ENCODE measurements around the gene PPP1R3D. TPM values are rescaled to one million over a fixed set of nuclear protein-coding genes. Genes with fewer than 3 reads are reported as not detected.

Gene PPP1R3D
- total and polyA plus RNA-seq, 2 of the 13 experiments (the other 11 are each of a cell fraction or from before 2014, with no cell fraction given) = 1.2 to 3.7 TPM

DNA sequence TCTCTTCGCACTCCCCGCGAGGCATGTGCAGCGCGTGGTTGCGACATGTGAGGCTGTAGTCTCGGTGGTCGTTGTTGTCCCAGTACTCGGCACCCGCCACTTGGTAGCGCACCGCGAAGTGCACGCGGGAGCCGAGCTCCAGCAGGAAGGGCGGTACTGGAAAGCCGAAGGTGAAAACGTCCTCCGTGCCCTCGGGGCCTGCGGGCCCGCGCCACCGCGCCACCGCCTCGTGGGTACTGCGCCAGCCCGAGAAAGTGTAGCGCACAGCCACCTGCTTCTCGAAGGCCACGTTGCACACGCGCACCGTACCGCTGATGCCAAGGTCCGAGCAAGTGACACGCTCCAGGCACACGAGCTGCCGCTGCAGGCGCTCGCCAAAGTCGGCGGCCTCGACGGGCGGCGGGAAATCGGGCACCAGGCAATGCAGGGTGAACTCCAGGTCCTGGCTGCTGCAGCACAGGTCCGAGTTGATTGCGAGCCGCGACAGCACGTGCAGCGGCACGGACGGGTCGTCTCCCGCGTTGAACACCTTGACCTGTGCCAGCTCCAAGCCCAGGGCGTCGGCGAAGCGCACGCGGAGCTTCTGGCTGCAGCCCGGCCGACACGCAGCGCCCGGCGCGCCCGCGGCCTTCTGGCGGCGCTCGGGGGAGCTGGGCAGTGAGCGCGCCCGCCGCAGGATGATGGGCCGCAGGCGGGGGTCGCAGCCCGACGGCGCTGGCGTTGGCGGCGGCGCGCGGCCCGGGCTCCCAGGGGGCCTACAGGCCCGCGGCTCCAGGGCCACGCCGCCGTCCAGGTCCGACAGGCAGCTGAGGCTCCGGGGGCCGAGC, 840 bp downstream of the PPP1R3D start (continued):
- TF ChIP-seq, protein P1, sequence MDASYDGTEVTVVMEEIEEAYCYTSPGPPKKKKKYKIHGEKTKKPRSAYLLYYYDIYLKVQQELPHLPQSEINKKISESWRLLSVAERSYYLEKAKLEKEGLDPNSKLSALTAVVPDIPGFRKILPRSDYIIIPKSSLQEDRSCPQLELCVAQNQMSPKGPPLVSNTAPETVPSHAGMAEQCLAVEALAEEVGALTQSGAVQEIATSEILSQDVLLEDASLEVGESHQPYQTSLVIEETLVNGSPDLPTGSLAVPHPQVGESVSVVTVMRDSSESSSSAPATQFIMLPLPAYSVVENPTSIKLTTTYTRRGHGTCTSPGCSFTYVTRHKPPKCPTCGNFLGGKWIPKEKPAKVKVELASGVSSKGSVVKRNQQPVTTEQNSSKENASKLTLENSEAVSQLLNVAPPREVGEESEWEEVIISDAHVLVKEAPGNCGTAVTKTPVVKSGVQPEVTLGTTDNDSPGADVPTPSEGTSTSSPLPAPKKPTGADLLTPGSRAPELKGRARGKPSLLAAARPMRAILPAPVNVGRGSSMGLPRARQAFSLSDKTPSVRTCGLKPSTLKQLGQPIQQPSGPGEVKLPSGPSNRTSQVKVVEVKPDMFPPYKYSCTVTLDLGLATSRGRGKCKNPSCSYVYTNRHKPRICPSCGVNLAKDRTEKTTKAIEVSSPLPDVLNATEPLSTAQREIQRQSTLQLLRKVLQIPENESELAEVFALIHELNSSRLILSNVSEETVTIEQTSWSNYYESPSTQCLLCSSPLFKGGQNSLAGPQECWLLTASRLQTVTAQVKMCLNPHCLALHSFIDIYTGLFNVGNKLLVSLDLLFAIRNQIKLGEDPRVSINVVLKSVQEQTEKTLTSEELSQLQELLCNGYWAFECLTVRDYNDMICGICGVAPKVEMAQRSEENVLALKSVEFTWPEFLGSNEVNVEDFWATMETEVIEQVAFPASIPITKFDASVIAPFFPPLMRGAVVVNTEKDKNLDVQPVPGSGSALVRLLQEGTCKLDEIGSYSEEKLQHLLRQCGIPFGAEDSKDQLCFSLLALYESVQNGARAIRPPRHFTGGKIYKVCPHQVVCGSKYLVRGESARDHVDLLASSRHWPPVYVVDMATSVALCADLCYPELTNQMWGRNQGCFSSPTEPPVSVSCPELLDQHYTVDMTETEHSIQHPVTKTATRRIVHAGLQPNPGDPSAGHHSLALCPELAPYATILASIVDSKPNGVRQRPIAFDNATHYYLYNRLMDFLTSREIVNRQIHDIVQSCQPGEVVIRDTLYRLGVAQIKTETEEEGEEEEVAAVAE (CRISPR knock-in tag; IDR thresholded peaks at IDR 0.05; ENCODE audit: borderline replicate concordance) = no peak
- TF ChIP-seq, protein P2, sequence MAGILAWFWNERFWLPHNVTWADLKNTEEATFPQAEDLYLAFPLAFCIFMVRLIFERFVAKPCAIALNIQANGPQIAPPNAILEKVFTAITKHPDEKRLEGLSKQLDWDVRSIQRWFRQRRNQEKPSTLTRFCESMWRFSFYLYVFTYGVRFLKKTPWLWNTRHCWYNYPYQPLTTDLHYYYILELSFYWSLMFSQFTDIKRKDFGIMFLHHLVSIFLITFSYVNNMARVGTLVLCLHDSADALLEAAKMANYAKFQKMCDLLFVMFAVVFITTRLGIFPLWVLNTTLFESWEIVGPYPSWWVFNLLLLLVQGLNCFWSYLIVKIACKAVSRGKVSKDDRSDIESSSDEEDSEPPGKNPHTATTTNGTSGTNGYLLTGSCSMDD (CRISPR knock-in tag; IDR thresholded peaks at IDR 0.05) = 0 out of 2 replicates have a peak, but pooled peaks have one; percentile 34
- TF ChIP-seq, protein P3, sequence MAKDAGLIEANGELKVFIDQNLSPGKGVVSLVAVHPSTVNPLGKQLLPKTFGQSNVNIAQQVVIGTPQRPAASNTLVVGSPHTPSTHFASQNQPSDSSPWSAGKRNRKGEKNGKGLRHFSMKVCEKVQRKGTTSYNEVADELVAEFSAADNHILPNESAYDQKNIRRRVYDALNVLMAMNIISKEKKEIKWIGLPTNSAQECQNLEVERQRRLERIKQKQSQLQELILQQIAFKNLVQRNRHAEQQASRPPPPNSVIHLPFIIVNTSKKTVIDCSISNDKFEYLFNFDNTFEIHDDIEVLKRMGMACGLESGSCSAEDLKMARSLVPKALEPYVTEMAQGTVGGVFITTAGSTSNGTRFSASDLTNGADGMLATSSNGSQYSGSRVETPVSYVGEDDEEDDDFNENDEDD (CRISPR knock-in tag; IDR thresholded peaks at IDR 0.05; ENCODE audit: borderline replicate concordance) = no peak
- TF ChIP-seq, protein P4, sequence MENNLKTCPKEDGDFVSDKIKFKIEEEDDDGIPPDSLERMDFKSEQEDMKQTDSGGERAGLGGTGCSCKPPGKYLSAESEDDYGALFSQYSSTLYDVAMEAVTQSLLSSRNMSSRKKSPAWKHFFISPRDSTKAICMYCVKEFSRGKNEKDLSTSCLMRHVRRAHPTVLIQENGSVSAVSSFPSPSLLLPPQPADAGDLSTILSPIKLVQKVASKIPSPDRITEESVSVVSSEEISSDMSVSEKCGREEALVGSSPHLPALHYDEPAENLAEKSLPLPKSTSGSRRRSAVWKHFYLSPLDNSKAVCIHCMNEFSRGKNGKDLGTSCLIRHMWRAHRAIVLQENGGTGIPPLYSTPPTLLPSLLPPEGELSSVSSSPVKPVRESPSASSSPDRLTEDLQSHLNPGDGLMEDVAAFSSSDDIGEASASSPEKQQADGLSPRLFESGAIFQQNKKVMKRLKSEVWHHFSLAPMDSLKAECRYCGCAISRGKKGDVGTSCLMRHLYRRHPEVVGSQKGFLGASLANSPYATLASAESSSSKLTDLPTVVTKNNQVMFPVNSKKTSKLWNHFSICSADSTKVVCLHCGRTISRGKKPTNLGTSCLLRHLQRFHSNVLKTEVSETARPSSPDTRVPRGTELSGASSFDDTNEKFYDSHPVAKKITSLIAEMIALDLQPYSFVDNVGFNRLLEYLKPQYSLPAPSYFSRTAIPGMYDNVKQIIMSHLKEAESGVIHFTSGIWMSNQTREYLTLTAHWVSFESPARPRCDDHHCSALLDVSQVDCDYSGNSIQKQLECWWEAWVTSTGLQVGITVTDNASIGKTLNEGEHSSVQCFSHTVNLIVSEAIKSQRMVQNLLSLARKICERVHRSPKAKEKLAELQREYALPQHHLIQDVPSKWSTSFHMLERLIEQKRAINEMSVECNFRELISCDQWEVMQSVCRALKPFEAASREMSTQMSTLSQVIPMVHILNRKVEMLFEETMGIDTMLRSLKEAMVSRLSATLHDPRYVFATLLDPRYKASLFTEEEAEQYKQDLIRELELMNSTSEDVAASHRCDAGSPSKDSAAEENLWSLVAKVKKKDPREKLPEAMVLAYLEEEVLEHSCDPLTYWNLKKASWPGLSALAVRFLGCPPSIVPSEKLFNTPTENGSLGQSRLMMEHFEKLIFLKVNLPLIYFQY (CRISPR knock-in tag; IDR thresholded peaks at IDR 0.05; ENCODE audit: borderline replicate concordance) = no peak
- no peak for TF ChIP-seq U2AF1 (optimal IDR thresholded peaks at IDR 0.05; ENCODE audit: low read depth, low read length)
- TF ChIP-seq ZNF747 (CRISPR knock-in tag; IDR thresholded peaks at IDR 0.05; ENCODE audit: borderline replicate concordance) = no peak
- TF ChIP-seq, protein P5, sequence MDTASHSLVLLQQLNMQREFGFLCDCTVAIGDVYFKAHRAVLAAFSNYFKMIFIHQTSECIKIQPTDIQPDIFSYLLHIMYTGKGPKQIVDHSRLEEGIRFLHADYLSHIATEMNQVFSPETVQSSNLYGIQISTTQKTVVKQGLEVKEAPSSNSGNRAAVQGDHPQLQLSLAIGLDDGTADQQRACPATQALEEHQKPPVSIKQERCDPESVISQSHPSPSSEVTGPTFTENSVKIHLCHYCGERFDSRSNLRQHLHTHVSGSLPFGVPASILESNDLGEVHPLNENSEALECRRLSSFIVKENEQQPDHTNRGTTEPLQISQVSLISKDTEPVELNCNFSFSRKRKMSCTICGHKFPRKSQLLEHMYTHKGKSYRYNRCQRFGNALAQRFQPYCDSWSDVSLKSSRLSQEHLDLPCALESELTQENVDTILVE (CRISPR knock-in tag; IDR thresholded peaks at IDR 0.05) = no peak

Measured in HepG2 (cell line).